K562 (cell line): ENCODE measurements around the gene CASP6. TPM values are rescaled to one million over a fixed set of nuclear protein-coding genes. Genes with fewer than 3 reads are reported as not detected.

Source experiments
- CBX3 ChIP-seq, 2 experiments: IDR thresholded peaks; 1 replicate in 1 of 2; 2 replicates in 1 of 2; pipeline ENCODE4 v1.6.1; 2012; ENCODE audit warnings: inconsistent platforms in 2 of 2, low read length in 2 of 2, borderline replicate concordance in 1 of 2, control low read depth in 1 of 2
- DPF2 ChIP-seq: fragments of 450-650 bp; IDR thresholded peaks from 2 replicates; pipeline ENCODE4 v1.6.1; 2016
- FOSL1 ChIP-seq: fragments of 200-800 bp; sonication (Bioruptor generic); conservative IDR thresholded peaks from 2 replicates; pipeline ENCODE4 v1.6.1; 2016; ENCODE audit warnings: missing genetic modification characterization, missing compliant biosample characterization
- JUN ChIP-seq, 2 experiments: sonication (generic) in 1 of 2; formaldehyde crosslinking in 1 of 2; IDR thresholded peaks; 2 replicates each; pipeline versions ENCODE4 v1.6.1 to v1.8.0; 2012 to 2022; ENCODE audit warnings: borderline replicate concordance in 2 of 2, mild to moderate bottlenecking in 2 of 2, improper control_type of control experiment in 1 of 2, low read depth in 1 of 2, low read length in 1 of 2, missing genetic modification reagents in 1 of 2
- MAFF ChIP-seq: IDR thresholded peaks from 2 replicates; pipeline ENCODE4 v1.6.1; 2012; ENCODE audit warnings: low read length, improper control_type of control experiment
- MAFK ChIP-seq: IDR thresholded peaks from 2 replicates; pipeline ENCODE4 v1.6.1; 2011; ENCODE audit warnings: low read length, improper control_type of control experiment
- RBM25 ChIP-seq: fragments of 200-400 bp; formaldehyde crosslinking; IDR thresholded peaks from 2 replicates; pipeline ENCODE4 v1.6.1; 2018; ENCODE audit warnings: low read length, low read depth, moderate library complexity; ENCODE audit not compliant: severe bottlenecking
- SMARCA4 ChIP-seq: fragments of 450-650 bp; IDR thresholded peaks from 2 replicates; pipeline ENCODE4 v1.6.1; 2016
- TRIM24 ChIP-seq, 2 experiments: fragments of 450-650 bp; IDR thresholded peaks; 2 replicates each; pipeline ENCODE4 v1.6.1; 2016
- U2AF2 ChIP-seq: fragments of 200-400 bp; formaldehyde crosslinking; optimal IDR thresholded peaks from 2 replicates; pipeline ENCODE3; 2017; ENCODE audit warnings: low read depth, mild to moderate bottlenecking, low read length
- ZNF384 ChIP-seq: IDR thresholded peaks from 2 replicates; pipeline ENCODE4 v1.6.1; 2012; ENCODE audit warnings: low read depth, low read length, improper control_type of control experiment
- polyA plus RNA-seq, 8 experiments: library from polyadenylated mRNA; depleted of rRNA in 4 of 8; stranded (reverse) in 5 of 8; unstranded in 3 of 8; fragments of >200 nt; fragmentation: Nextera tagmentation in 2 of 8; fragmentation: Illumina TruSeq in 1 of 8; extraction: Ambion mirVana in 2 of 8; extraction: Trizol in 1 of 8; gene quantifications; 2 replicates each; pipeline versions ENCODE4 v1.2.1 to v1.2.3, GENCODE V29; 2011 to 2014; ENCODE audit warnings: inconsistent platforms in 1 of 8, missing spikeins in 1 of 8
- total RNA-seq, 7 experiments: library from RNA; depleted of rRNA in 6 of 7; stranded (reverse); fragments of >200 nt in 6 of 7; fragmentation: Illumina TruSeq in 2 of 7; extraction: Trizol in 2 of 7; gene quantifications; 2 replicates each; pipeline versions ENCODE4 v1.2.1 to v1.2.3, GENCODE V29; 2011 to 2021; ENCODE audit warnings: low replicate concordance in 1 of 7
- TF ChIP-seq, protein P1 (sequence below): fragments of 450-650 bp; IDR thresholded peaks from 2 replicates; pipeline ENCODE4 v1.6.1; 2018; ENCODE audit not compliant: partially characterized antibody
- TF ChIP-seq, protein P2 (sequence below): fragments of 450-650 bp; IDR thresholded peaks from 2 replicates; pipeline ENCODE4 v1.6.1; 2016; ENCODE audit warnings: mild to moderate bottlenecking
- TF ChIP-seq, protein P3 (sequence below): fragments of 250-450 bp; sonication (Bioruptor Pico); IDR thresholded peaks from 2 replicates; pipeline ENCODE4 v1.8.0; 2021; ENCODE audit warnings: moderate library complexity, mild to moderate bottlenecking, inconsistent platforms
- TF ChIP-seq, protein P4 (sequence below), 2 experiments: fragments of 450-650 bp in 1 of 2; sonication (generic) in 1 of 2; formaldehyde crosslinking in 1 of 2; IDR thresholded peaks in 1 of 2; conservative IDR thresholded peaks in 1 of 2; 2 replicates each; pipeline versions ENCODE4 v1.6.1 to v1.8.1; 2016 to 2023; ENCODE audit warnings: mild to moderate bottlenecking in 2 of 2, moderate library complexity in 2 of 2, inconsistent platforms in 1 of 2, missing genetic modification reagents in 1 of 2
- TF ChIP-seq, protein P5 (sequence below): fragments of 250-450 bp; sonication (Bioruptor Pico); IDR thresholded peaks from 2 replicates; pipeline ENCODE4 v1.8.0; 2022; ENCODE audit warnings: inconsistent platforms, mild to moderate bottlenecking, moderate library complexity, borderline replicate concordance
- TF ChIP-seq, protein P6 (sequence below): sonication (generic); IDR thresholded peaks from 2 replicates; pipeline ENCODE4 v1.6.1; 2016

The CASP6 gene
- total and polyA plus RNA-seq, 9 of the 15 experiments (the other 6 are each of a cell fraction or from before 2014, with no cell fraction given) = 20.8 to 72.7 (median 39.1) TPM

DNA sequence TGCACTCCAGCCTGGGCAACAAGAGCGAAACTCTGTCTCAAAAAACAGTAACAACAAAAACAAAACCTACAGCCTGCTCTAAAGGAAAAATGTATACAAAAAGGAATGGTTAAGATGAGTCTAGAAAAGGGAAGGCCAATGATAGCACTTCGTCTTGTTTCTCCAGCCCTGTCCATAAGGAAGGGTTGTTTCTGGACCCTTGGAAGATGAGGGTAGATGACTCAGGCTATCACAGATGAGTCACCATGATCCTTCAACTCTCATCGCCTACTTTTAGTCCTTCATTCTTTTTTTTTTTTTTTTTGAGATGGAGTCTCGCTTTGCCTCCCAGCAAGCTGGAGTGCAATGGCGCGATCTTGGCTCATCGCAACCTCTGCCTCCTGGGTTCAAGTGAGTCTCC, 17.8 kb upstream of the CASP6 start (continued):
- TF ChIP-seq, protein P1, sequence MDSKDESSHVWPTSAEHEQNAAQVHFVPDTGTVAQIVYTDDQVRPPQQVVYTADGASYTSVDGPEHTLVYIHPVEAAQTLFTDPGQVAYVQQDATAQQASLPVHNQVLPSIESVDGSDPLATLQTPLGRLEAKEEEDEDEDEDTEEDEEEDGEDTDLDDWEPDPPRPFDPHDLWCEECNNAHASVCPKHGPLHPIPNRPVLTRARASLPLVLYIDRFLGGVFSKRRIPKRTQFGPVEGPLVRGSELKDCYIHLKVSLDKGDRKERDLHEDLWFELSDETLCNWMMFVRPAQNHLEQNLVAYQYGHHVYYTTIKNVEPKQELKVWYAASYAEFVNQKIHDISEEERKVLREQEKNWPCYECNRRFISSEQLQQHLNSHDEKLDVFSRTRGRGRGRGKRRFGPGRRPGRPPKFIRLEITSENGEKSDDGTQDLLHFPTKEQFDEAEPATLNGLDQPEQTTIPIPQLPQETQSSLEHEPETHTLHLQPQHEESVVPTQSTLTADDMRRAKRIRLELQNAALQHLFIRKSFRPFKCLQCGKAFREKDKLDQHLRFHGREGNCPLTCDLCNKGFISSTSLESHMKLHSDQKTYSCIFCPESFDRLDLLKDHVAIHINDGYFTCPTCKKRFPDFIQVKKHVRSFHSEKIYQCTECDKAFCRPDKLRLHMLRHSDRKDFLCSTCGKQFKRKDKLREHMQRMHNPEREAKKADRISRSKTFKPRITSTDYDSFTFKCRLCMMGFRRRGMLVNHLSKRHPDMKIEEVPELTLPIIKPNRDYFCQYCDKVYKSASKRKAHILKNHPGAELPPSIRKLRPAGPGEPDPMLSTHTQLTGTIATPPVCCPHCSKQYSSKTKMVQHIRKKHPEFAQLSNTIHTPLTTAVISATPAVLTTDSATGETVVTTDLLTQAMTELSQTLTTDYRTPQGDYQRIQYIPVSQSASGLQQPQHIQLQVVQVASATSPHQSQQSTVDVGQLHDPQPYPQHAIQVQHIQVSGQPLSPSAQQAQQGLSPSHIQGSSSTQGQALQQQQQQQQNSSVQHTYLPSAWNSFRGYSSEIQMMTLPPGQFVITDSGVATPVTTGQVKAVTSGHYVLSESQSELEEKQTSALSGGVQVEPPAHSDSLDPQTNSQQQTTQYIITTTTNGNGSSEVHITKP = peak; percentile 34
- TF ChIP-seq JUN (IDR thresholded peaks at IDR 0.05; ENCODE audit: borderline replicate concordance, low read depth, low read length) (peak; percentile 89), JUN (CRISPR knock-in tag; IDR thresholded peaks at IDR 0.05; ENCODE audit: borderline replicate concordance) (no peak), FOSL1 (tag) (peak; percentile 93), TRIM24 (IDR thresholded peaks at IDR 0.05) (0 out of 4 replicates have a peak, but pooled peaks of 1 of the 2 experiments have one; percentile 42), ZNF384 (peak; percentile 87), MAFF (peak; percentile 15; the same call in 1 of the 2 replicates), SMARCA4 (peak; percentile 74), CBX3 (IDR thresholded peaks at IDR 0.05; ENCODE audit: borderline replicate concordance in 1 of 2, low read length in 2 of 2) (peak in 1 of 2 experiments; percentile 31; a peak in 1 of 3 replicates), U2AF2 (no peak), RBM25 (peak; percentile 7), DPF2 (peak; percentile 83), MAFK (peak; percentile 44; the same call in 1 of the 2 replicates)
- TF ChIP-seq, protein P2, sequence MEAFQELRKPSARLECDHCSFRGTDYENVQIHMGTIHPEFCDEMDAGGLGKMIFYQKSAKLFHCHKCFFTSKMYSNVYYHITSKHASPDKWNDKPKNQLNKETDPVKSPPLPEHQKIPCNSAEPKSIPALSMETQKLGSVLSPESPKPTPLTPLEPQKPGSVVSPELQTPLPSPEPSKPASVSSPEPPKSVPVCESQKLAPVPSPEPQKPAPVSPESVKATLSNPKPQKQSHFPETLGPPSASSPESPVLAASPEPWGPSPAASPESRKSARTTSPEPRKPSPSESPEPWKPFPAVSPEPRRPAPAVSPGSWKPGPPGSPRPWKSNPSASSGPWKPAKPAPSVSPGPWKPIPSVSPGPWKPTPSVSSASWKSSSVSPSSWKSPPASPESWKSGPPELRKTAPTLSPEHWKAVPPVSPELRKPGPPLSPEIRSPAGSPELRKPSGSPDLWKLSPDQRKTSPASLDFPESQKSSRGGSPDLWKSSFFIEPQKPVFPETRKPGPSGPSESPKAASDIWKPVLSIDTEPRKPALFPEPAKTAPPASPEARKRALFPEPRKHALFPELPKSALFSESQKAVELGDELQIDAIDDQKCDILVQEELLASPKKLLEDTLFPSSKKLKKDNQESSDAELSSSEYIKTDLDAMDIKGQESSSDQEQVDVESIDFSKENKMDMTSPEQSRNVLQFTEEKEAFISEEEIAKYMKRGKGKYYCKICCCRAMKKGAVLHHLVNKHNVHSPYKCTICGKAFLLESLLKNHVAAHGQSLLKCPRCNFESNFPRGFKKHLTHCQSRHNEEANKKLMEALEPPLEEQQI = 0 out of 2 replicates have a peak, but pooled peaks have one; percentile 30
- TF ChIP-seq, protein P3, sequence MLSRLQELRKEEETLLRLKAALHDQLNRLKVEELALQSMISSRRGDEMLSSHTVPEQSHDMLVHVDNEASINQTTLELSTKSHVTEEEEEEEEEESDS (CRISPR knock-in tag) = no peak
- TF ChIP-seq, protein P4, sequence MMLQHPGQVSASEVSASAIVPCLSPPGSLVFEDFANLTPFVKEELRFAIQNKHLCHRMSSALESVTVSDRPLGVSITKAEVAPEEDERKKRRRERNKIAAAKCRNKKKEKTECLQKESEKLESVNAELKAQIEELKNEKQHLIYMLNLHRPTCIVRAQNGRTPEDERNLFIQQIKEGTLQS (IDR thresholded peaks at IDR 0.05) = peak; percentile 95
- TF ChIP-seq, protein P4 (CRISPR knock-in tag; conservative IDR thresholded peaks at IDR 0.05) = no peak
- TF ChIP-seq, protein P5, sequence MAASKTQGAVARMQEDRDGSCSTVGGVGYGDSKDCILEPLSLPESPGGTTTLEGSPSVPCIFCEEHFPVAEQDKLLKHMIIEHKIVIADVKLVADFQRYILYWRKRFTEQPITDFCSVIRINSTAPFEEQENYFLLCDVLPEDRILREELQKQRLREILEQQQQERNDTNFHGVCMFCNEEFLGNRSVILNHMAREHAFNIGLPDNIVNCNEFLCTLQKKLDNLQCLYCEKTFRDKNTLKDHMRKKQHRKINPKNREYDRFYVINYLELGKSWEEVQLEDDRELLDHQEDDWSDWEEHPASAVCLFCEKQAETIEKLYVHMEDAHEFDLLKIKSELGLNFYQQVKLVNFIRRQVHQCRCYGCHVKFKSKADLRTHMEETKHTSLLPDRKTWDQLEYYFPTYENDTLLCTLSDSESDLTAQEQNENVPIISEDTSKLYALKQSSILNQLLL (CRISPR knock-in tag) = no peak
- TF ChIP-seq, protein P6, sequence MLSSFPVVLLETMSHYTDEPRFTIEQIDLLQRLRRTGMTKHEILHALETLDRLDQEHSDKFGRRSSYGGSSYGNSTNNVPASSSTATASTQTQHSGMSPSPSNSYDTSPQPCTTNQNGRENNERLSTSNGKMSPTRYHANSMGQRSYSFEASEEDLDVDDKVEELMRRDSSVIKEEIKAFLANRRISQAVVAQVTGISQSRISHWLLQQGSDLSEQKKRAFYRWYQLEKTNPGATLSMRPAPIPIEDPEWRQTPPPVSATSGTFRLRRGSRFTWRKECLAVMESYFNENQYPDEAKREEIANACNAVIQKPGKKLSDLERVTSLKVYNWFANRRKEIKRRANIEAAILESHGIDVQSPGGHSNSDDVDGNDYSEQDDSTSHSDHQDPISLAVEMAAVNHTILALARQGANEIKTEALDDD = no peak
